ENCODE data around the gene NIN. TPM values are rescaled to one million over a fixed set of nuclear protein-coding genes. Genes with fewer than 3 reads are reported as not detected.

The NIN gene
- total and polyA plus RNA-seq, 2 of the 4 experiments (the other 2 are of a cell fraction): 15.2 to 98.4 TPM

DNA sequence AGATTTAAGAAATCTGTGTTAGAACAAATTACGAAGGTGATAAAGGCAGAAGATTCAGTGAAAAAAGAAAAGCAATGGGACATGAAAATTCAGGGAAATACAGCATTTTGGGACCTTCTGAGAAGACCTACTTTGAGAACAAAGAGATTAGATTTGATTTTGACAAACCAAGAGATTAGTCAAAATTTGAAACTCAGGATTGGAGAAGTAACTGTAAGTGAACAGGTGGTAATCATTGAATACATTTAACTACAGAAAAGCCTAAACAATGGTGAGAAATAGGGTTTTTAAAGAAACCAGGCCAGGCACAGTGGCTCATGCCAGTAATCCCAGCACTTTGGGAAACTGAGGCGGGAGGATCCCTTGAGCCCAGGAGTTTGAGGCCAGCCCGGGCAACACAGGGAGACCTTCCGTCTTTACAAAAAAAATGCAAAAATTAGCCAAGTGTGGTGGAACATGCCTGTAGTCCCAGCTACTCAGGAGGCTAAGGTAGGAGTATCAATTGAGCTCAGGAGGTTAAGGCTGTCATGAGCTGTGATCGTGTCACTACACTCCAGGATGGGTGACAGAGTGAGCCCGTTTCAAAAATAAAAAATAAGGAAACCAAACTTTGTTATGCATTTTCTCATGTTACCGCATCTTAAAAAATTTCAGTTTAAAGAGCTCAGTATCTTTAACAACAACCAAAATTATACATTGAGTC, 154.0 kb downstream of the NIN start:
- peak overlapping the region; percentile 83 for H2BK20ac ChIP-seq (ENCODE audit: low read depth, low read length)
- intact Hi-C loops (cut with micrococcal nuclease) (no loop called here), in situ Hi-C loops (cut with MboI; ENCODE audit: low sequenced_read_pairs) (no loop called here), dilution Hi-C loops (cut with HindIII; ENCODE audit: low sequenced_read_pairs, unreplicated experiment) (no loop called here)
- peak overlapping the region; percentile 56 for H2AFZ ChIP-seq (replicated peaks; ENCODE audit: low read length, poor library complexity)
- no peak overlapping the region; the same call in 1 of the 2 replicates for H3K4me3 ChIP-seq (ENCODE audit: insufficient read depth, low read depth, low read length)
- no peaks in the 10 kb centered on the region for H3K9me3 ChIP-seq (ENCODE audit: control insufficient read depth, insufficient read depth, low read length)
- peaks cover 16% of the 10 kb centered on the region for H3K9me1 ChIP-seq (ENCODE audit: insufficient read depth, low read length)
- ATAC-seq (ENCODE audit: low read depth) (no peak; the same call in 1 of the 2 replicates), DNase-seq (no peak)
- H3K4me1 ChIP-seq (ENCODE audit: control insufficient read depth, insufficient read depth, low read length): peaks cover 20% of the 10 kb centered on the region
- H3K27ac ChIP-seq (ENCODE audit: insufficient read depth, low read length): peak overlapping the region; percentile 94
- no peaks in the 10 kb centered on the region for H3K27me3 ChIP-seq (ENCODE audit: control insufficient read depth, insufficient read depth, low read length)
- peak overlapping the region; percentile 91 for H3K14ac ChIP-seq (replicated peaks; ENCODE audit: low read depth, low read length)
- H4K20me1 ChIP-seq (ENCODE audit: insufficient read depth, low read length): no peaks in the 10 kb centered on the region
- H3K9ac ChIP-seq (ENCODE audit: low read depth, low read length): peak overlapping the region; percentile 68; the same call in 1 of the 2 replicates
- WGBS, 2 experiments (ENCODE audit: extremely low coverage in 2 of 2, insufficient read length in 1 of 2): 100% methylated on average over 3 of the region's 7 CpGs; no CpG with 5 or more reads in 1 of the 2 experiments
- ChIA-PET CTCF (interaction anchor here (1.3 kb wide), 1 partner anchor 9 kb away, joined by 4 read pairs; no protein-coding TSS in a partner anchor), POLR2A (ENCODE audit: unreplicated experiment) (interaction anchor here (1.5 kb wide), 1 partner anchor 8 kb away, joined by 5 read pairs; the partner anchor contains the start of gene SAV1)
- peak overlapping the region; percentile 97 for H3K18ac ChIP-seq (ENCODE audit: low read depth, low read length)
- H3K36me3 ChIP-seq (ENCODE audit: control insufficient read depth, insufficient read depth, low read length): no peaks in the 10 kb centered on the region
- peak overlapping the region; percentile 97 for H2BK120ac ChIP-seq (ENCODE audit: low read depth, low read length)
- H3K23ac ChIP-seq (ENCODE audit: low read depth, low read length): peak overlapping the region; percentile 69
- peak overlapping the region; percentile 96 for H2AK5ac ChIP-seq (ENCODE audit: low read depth, low read length)
- H2BK15ac ChIP-seq (ENCODE audit: low read depth, low read length): peak overlapping the region; percentile 63
- peak overlapping the region; percentile 95 for H2BK5ac ChIP-seq (ENCODE audit: low read depth, low read length, poor library complexity, severe bottlenecking)
- peak overlapping the region; percentile 89 for H2AK9ac ChIP-seq (replicated peaks; ENCODE audit: low read depth, low read length, poor library complexity)
- H3K79me1 ChIP-seq (ENCODE audit: low read depth in 1 of 2, low read length in 2 of 2): peaks cover 0 to 10% of the 10 kb centered on the region in 2 experiments; a peak in 1 of 4 replicates
- H4K5ac ChIP-seq (ENCODE audit: low read depth, low read length): peak overlapping the region; percentile 95
- no TSS peak for BruUV-seq (replicated peaks)
- H4K8ac ChIP-seq (ENCODE audit: low read depth in 2 of 2, low read length in 2 of 2): peak overlapping the region; percentile 86 to 97
- peak overlapping the region; percentile 85 for H3K56ac ChIP-seq (ENCODE audit: extremely low read depth, insufficient read depth, low read length)
- peak overlapping the region; percentile 87 for H3K4ac ChIP-seq (ENCODE audit: low read depth, low read length)
- peak overlapping the region; percentile 92 for H4K91ac ChIP-seq (ENCODE audit: insufficient read depth, low read depth, low read length)
- peak overlapping the region; percentile 90; the same call in 1 of the 2 replicates for H3K4me2 ChIP-seq (ENCODE audit: low read depth, low read length)
- TF ChIP-seq, protein P1, sequence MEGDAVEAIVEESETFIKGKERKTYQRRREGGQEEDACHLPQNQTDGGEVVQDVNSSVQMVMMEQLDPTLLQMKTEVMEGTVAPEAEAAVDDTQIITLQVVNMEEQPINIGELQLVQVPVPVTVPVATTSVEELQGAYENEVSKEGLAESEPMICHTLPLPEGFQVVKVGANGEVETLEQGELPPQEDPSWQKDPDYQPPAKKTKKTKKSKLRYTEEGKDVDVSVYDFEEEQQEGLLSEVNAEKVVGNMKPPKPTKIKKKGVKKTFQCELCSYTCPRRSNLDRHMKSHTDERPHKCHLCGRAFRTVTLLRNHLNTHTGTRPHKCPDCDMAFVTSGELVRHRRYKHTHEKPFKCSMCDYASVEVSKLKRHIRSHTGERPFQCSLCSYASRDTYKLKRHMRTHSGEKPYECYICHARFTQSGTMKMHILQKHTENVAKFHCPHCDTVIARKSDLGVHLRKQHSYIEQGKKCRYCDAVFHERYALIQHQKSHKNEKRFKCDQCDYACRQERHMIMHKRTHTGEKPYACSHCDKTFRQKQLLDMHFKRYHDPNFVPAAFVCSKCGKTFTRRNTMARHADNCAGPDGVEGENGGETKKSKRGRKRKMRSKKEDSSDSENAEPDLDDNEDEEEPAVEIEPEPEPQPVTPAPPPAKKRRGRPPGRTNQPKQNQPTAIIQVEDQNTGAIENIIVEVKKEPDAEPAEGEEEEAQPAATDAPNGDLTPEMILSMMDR (conservative IDR thresholded peaks at IDR 0.05; ENCODE audit: low read depth, low read length): no peak
- TF ChIP-seq RAD21 (IDR thresholded peaks at IDR 0.05; ENCODE audit: low read length) (no peak), POLR2A (IDR thresholded peaks at IDR 0.05; ENCODE audit: low read depth, low read length) (no peak), MXI1 (IDR thresholded peaks at IDR 0.05; ENCODE audit: borderline replicate concordance, low read depth, low read length) (no peak), CEBPB (IDR thresholded peaks at IDR 0.05; ENCODE audit: low read depth, low read length) (no peak), NFE2L2 (IDR thresholded peaks at IDR 0.05; ENCODE audit: low read depth, low read length) (no peak), FOS (IDR thresholded peaks at IDR 0.05; ENCODE audit: low read depth, low read length) (no peak), RCOR1 (IDR thresholded peaks at IDR 0.05; ENCODE audit: insufficient replicate concordance, low read length) (no peak), BHLHE40 (IDR thresholded peaks at IDR 0.05; ENCODE audit: low read depth, low read length) (no peak), MAZ (IDR thresholded peaks at IDR 0.05; ENCODE audit: borderline replicate concordance, low read depth, low read length) (no peak), RFX5 (IDR thresholded peaks at IDR 0.05; ENCODE audit: low read depth, low read length) (no peak), SMC3 (IDR thresholded peaks at IDR 0.05; ENCODE audit: low read depth, low read length) (no peak), CHD1 (IDR thresholded peaks at IDR 0.05; ENCODE audit: low read depth, low read length) (no peak), MAFK (IDR thresholded peaks at IDR 0.05; ENCODE audit: low read depth, low read length) (no peak)
- TF ChIP-seq, protein P2, sequence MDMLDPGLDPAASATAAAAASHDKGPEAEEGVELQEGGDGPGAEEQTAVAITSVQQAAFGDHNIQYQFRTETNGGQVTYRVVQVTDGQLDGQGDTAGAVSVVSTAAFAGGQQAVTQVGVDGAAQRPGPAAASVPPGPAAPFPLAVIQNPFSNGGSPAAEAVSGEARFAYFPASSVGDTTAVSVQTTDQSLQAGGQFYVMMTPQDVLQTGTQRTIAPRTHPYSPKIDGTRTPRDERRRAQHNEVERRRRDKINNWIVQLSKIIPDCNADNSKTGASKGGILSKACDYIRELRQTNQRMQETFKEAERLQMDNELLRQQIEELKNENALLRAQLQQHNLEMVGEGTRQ (IDR thresholded peaks at IDR 0.05; ENCODE audit: low read depth, low read length): no peak
